AG04449 (cell line): ENCODE measurements around the gene MEIS3.

Source experiments
- CTCF ChIA-PET: fragments of 350-600 bp; formaldehyde crosslinking; extraction: SDS; loops from one replicate; lab custom pipeline; 2021; ENCODE audit warnings: antibody characterized with exemption; lab: Yijun Ruan, JAX
- POLR2A ChIA-PET: fragments of 400-600, 350-600 bp; formaldehyde crosslinking; extraction: SDS; loops from one replicate; lab custom pipeline; 2020; ENCODE audit warnings: antibody characterized with exemption, inconsistent platforms; lab: Yijun Ruan, JAX
- DNase-seq: peaks from one replicate; pipeline ENCODE4 v3.0.0-alpha.2; 2010; ENCODE audit warnings: low read depth, low spot score
- H3K4me3 ChIP-seq: 2 replicates; pipeline ENCODE4 v1.5.1; 2011; ENCODE audit warnings: low read depth, mild to moderate bottlenecking, control low read depth, low read length
- CTCF ChIP-seq: IDR thresholded peaks from one replicate; pipeline ENCODE4 v1.5.1; 2011; ENCODE audit warnings: mild to moderate bottlenecking, moderate library complexity, low read length, control low read depth, inconsistent platforms; ENCODE audit not compliant: insufficient read depth; ENCODE audit errors: missing control alignments

The MEIS3 gene

GRCh38 chr19:47446534-47447469 lies 27.5 kb upstream of the MEIS3 start:
- ChIA-PET POLR2A (no interaction called here), CTCF (interaction anchor here (0.8 to 7.1 kb wide), 9 partner anchors 10 to 260 kb away, joined by 3 to 61 read pairs (median 6); partner anchors contain the start of gene KPTN)
- no peak for TF ChIP-seq CTCF
- H3K4me3 ChIP-seq: no peak overlapping the region
- DNase-seq: no peak

GRCh38 chr19:47445937-47446402 lies 26.6 kb upstream of the MEIS3 start:
- POLR2A ChIA-PET: no interaction called here
- DNase-seq: no peak
- no peak for TF ChIP-seq CTCF
- CTCF ChIA-PET: interaction anchor here (1.3 to 7.1 kb wide), 5 partner anchors 9 to 261 kb away, joined by 5 to 61 read pairs (median 7); partner anchors contain the start of gene KPTN
- H3K4me3 ChIP-seq: no peak overlapping the region

- ChIA-PET POLR2A (no interaction called here), CTCF (interaction anchor here (1.5 to 7.1 kb wide), 4 partner anchors 9 to 262 kb away, joined by 7 to 61 read pairs (median 8); partner anchors contain the start of gene KPTN)
- DNase-seq: no peak
- no peak for TF ChIP-seq CTCF
- H3K4me3 ChIP-seq: no peak overlapping the region
Measured at GRCh38 chr19:47445527-47445926, 26.2 kb upstream of the MEIS3 start.

GRCh38 chr19:47444388-47444821 lies 25.1 kb upstream of the MEIS3 start:
- CTCF ChIA-PET: interaction anchor here (2.0 to 7.1 kb wide), 2 partner anchors 8 to 263 kb away, joined by 8 to 61 read pairs; no protein-coding TSS in a partner anchor
- TF ChIP-seq CTCF: no peak

GRCh38 chr19:47443331-47443730 lies 24.0 kb upstream of the MEIS3 start:
- DNase-seq: no peak
- POLR2A ChIA-PET: no interaction called here
- CTCF ChIA-PET: interaction anchor here (16.6 kb wide), 1 partner anchor 264 kb away, joined by 867 read pairs; the partner anchor contains the start of gene EHD2

More at GRCh38 chr19:47444388-47444821, 25.1 kb upstream of the MEIS3 start:
- POLR2A ChIA-PET: no interaction called here
- DNase-seq: no peak
- H3K4me3 ChIP-seq: no peak overlapping the region

More at GRCh38 chr19:47443331-47443730, 24.0 kb upstream of the MEIS3 start:
- no peak overlapping the region for H3K4me3 ChIP-seq
- TF ChIP-seq CTCF: no peak
